Measurements from ENCODE around the gene ETV1. TPM values are rescaled to one million over a fixed set of nuclear protein-coding genes. Genes with fewer than 3 reads are reported as not detected.

ETV1 gene
- total and polyA plus RNA-seq, 4 donors: 12.7 to 85.3 (median 45.1) TPM

GRCh38 chr7:13850185-13850752, 139.2 kb downstream of the ETV1 start:
- Histone ChIP-seq H3K4me3 (no peak overlapping the region), H3K36me3 (ENCODE audit: control insufficient read depth in 4 of 4, insufficient read depth in 4 of 4, low read length in 4 of 4) (no peaks in the 10 kb centered on the region), H3K4me1 (ENCODE audit: control insufficient read depth in 5 of 5, insufficient read depth in 5 of 5, low read length in 5 of 5) (peaks cover 4 to 26% (median 8%) of the 10 kb centered on the region in 5 donors), H3K27me3 (ENCODE audit: control insufficient read depth in 3 of 3, insufficient read depth in 3 of 3, low read length in 2 of 3) (no peaks in the 10 kb centered on the region), H3K27ac (ENCODE audit: low read depth in 1 of 2, low read length in 1 of 2) (peak overlapping the region in 1 of 2 donors; percentile 74), H3K9me3 (ENCODE audit: control insufficient read depth in 4 of 4, insufficient read depth in 3 of 4, low read length in 3 of 4) (no peaks in the 10 kb centered on the region), H3K9ac (ENCODE audit: insufficient read depth in 1 of 2, low read length in 2 of 2) (no peak overlapping the region)
- ATAC-seq (ENCODE audit: insufficient read depth, low FRiP score) (peak; percentile 63), DNase-seq (peak in 1 of 3 donors; percentile 31)
- TF ChIP-seq, protein P1, sequence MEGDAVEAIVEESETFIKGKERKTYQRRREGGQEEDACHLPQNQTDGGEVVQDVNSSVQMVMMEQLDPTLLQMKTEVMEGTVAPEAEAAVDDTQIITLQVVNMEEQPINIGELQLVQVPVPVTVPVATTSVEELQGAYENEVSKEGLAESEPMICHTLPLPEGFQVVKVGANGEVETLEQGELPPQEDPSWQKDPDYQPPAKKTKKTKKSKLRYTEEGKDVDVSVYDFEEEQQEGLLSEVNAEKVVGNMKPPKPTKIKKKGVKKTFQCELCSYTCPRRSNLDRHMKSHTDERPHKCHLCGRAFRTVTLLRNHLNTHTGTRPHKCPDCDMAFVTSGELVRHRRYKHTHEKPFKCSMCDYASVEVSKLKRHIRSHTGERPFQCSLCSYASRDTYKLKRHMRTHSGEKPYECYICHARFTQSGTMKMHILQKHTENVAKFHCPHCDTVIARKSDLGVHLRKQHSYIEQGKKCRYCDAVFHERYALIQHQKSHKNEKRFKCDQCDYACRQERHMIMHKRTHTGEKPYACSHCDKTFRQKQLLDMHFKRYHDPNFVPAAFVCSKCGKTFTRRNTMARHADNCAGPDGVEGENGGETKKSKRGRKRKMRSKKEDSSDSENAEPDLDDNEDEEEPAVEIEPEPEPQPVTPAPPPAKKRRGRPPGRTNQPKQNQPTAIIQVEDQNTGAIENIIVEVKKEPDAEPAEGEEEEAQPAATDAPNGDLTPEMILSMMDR (IDR thresholded peaks at IDR 0.05; ENCODE audit: control extremely low read depth, extremely low read depth): no peak
- 2 to 9% methylated on average over 2 of the region's 2 CpGs for WGBS, 2 donors

GRCh38 chr7:13849163-13849892, 140.1 kb downstream of the ETV1 start:
- Histone ChIP-seq H3K4me3 (no peak overlapping the region), H3K27ac (ENCODE audit: low read depth in 1 of 2, low read length in 1 of 2) (peak overlapping the region in 1 of 2 donors; percentile 76), H3K9ac (ENCODE audit: insufficient read depth in 1 of 2, low read length in 2 of 2) (no peak overlapping the region), H3K9me3 (ENCODE audit: control insufficient read depth in 4 of 4, insufficient read depth in 3 of 4, low read length in 3 of 4) (no peaks in the 10 kb centered on the region), H3K36me3 (ENCODE audit: control insufficient read depth in 4 of 4, insufficient read depth in 4 of 4, low read length in 4 of 4) (no peaks in the 10 kb centered on the region), H3K4me1 (ENCODE audit: control insufficient read depth in 5 of 5, insufficient read depth in 5 of 5, low read length in 5 of 5) (peaks cover 4 to 26% (median 8%) of the 10 kb centered on the region in 5 donors), H3K27me3 (ENCODE audit: control insufficient read depth in 3 of 3, insufficient read depth in 3 of 3, low read length in 2 of 3) (no peaks in the 10 kb centered on the region)
- DNase-seq (peak in 1 of 3 donors; percentile 65), ATAC-seq (ENCODE audit: insufficient read depth, low FRiP score) (no peak)
- WGBS, 2 donors: 88 to 90% methylated on average over 3 of the region's 3 CpGs
- TF ChIP-seq, protein P1 (IDR thresholded peaks at IDR 0.05; ENCODE audit: control extremely low read depth, extremely low read depth): no peak

- TF ChIP-seq, protein P1 (IDR thresholded peaks at IDR 0.05; ENCODE audit: control extremely low read depth, extremely low read depth): no peak
- ATAC-seq (ENCODE audit: insufficient read depth, low FRiP score): no peak
- Histone ChIP-seq H3K4me1 (ENCODE audit: control insufficient read depth in 5 of 5, insufficient read depth in 5 of 5, low read length in 5 of 5) (peaks cover 4 to 26% (median 8%) of the 10 kb centered on the region in 5 donors), H3K36me3 (ENCODE audit: control insufficient read depth in 4 of 4, insufficient read depth in 4 of 4, low read length in 4 of 4) (no peaks in the 10 kb centered on the region), H3K27me3 (ENCODE audit: control insufficient read depth in 3 of 3, insufficient read depth in 3 of 3, low read length in 2 of 3) (no peaks in the 10 kb centered on the region), H3K9ac (ENCODE audit: insufficient read depth in 1 of 2, low read length in 2 of 2) (no peak overlapping the region), H3K9me3 (ENCODE audit: control insufficient read depth in 4 of 4, insufficient read depth in 3 of 4, low read length in 3 of 4) (no peaks in the 10 kb centered on the region), H3K27ac (ENCODE audit: low read depth in 1 of 2, low read length in 1 of 2) (no peak overlapping the region), H3K4me3 (no peak overlapping the region)
- DNase-seq: peak; percentile 86 to 98 (median 97)
- 79 to 82% methylated on average over 5 of the region's 5 CpGs for WGBS, 2 donors
These were observed 140.8 kb downstream of the ETV1 start for GRCh38 chr7:13848681-13849131.
